SK-N-SH (cell line): ENCODE data around the gene PPP2R5E. TPM values are rescaled to one million over a fixed set of nuclear protein-coding genes. Genes with fewer than 3 reads are reported as not detected.
"Not testable (repeated sequence)": the region's sequence is repeated elsewhere in the genome, so short reads cannot be mapped to it uniquely, and the experiment has no call there.

ENCODE experiments used
- CTCF ChIA-PET: fragments of 300-600, 350-600 bp; formaldehyde crosslinking; extraction: SDS; loops from one replicate; lab custom pipeline; 2021; lab: Yijun Ruan, JAX
- POLR2A ChIA-PET: fragments of 350-600 bp; sonication (Branson Sonifier 250); formaldehyde crosslinking; extraction: SDS; loops from one replicate; lab custom pipeline; 2020; ENCODE audit warnings: antibody characterized with exemption, inconsistent platforms; lab: Yijun Ruan, JAX
- DNase-seq: peaks from one replicate; pipeline ENCODE4 v3.0.0; 2012
- H2AFZ ChIP-seq: fragments of 200-600 bp; sonication (generic); 2 replicates; pipeline ENCODE4 v1.8.1; 2016; ENCODE audit warnings: antibody characterized with exemption, mild to moderate bottlenecking, low read depth
- H3F3A ChIP-seq: fragments of 200-600 bp; sonication (generic); replicated peaks from 2 replicates; pipeline ENCODE3; 2016; ENCODE audit warnings: antibody characterized with exemption, mild to moderate bottlenecking; ENCODE audit not compliant: insufficient read depth
- H3K27ac ChIP-seq, 2 experiments: fragments of 200-500 bp in 1 of 2; fragments of 200-600 bp in 1 of 2; sonication (Bioruptor generic) in 1 of 2; sonication (generic), shearing (Covaris generic) in 1 of 2; 2 replicates each; pipeline versions ENCODE4 v1.5.1 to v1.6.1; 2014 to 2016; ENCODE audit warnings: low read depth in 2 of 2, inconsistent platforms in 1 of 2, low read length in 1 of 2, mild to moderate bottlenecking in 1 of 2, mixed read lengths in 1 of 2
- H3K27me3 ChIP-seq: fragments of 200-600 bp; sonication (generic), shearing (Covaris generic); 2 replicates; pipeline ENCODE4 v1.6.1; 2016; ENCODE audit warnings: mixed run types; ENCODE audit not compliant: insufficient read depth
- H3K36me3 ChIP-seq, 2 experiments: fragments of 200-500 bp in 1 of 2; fragments of 200-600 bp in 1 of 2; sonication (Bioruptor generic) in 1 of 2; sonication (generic) in 1 of 2; replicated peaks in 1 of 2; 2 replicates each; pipeline versions ENCODE3 to v1.5.1; 2014 to 2016; ENCODE audit warnings: low read length in 1 of 2, mild to moderate bottlenecking in 1 of 2; ENCODE audit not compliant: insufficient read depth in 2 of 2, control insufficient read depth in 1 of 2
- H3K4me1 ChIP-seq, 2 experiments: fragments of 200-500 bp in 1 of 2; fragments of 200-600 bp in 1 of 2; sonication (Bioruptor generic) in 1 of 2; sonication (generic), shearing (Covaris generic) in 1 of 2; 2 replicates each; pipeline versions ENCODE4 v1.5.1 to v1.6.1; 2014 to 2016; ENCODE audit warnings: low read depth in 1 of 2, low read length in 1 of 2, mixed run types in 1 of 2; ENCODE audit not compliant: insufficient read depth in 2 of 2, control insufficient read depth in 1 of 2
- H3K4me2 ChIP-seq: fragments of 200-600 bp; sonication (generic), shearing (Covaris generic); 2 replicates; pipeline ENCODE4 v1.6.1; 2017; ENCODE audit warnings: mixed run types
- H3K4me3 ChIP-seq, 2 experiments: fragments of 200-500 bp in 1 of 2; fragments of 200-600 bp in 1 of 2; sonication (Bioruptor generic) in 1 of 2; sonication (generic), shearing (Covaris generic) in 1 of 2; 2 replicates each; pipeline versions ENCODE4 v1.5.1 to v1.8.1; 2014 to 2016; ENCODE audit warnings: low read depth in 2 of 2, inconsistent platforms in 1 of 2, low read length in 1 of 2, mild to moderate bottlenecking in 1 of 2, mixed read lengths in 1 of 2, moderate library complexity in 1 of 2
- H3K79me2 ChIP-seq: fragments of 200-600 bp; sonication (generic); 2 replicates; pipeline ENCODE4 v1.8.1; 2017; ENCODE audit warnings: mild to moderate bottlenecking; ENCODE audit not compliant: insufficient read depth
- H3K9ac ChIP-seq: fragments of 200-600 bp; sonication (generic); 2 replicates; pipeline ENCODE4 v1.6.1; 2017; ENCODE audit warnings: mixed run types
- H3K9me2 ChIP-seq: fragments of 200-600 bp; sonication (generic); 2 replicates; pipeline ENCODE4 v1.6.1; 2017; ENCODE audit warnings: mixed run types
- H3K9me3 ChIP-seq: fragments of 200-600 bp; sonication (generic); 2 replicates; pipeline ENCODE4 v1.6.1; 2017; ENCODE audit warnings: mixed run types, mild to moderate bottlenecking, moderate library complexity
- H4K20me1 ChIP-seq: fragments of 200-600 bp; sonication (generic); 2 replicates; pipeline ENCODE4 v1.6.1; 2017; ENCODE audit warnings: mild to moderate bottlenecking, mixed run types; ENCODE audit not compliant: insufficient read depth
- EP300 ChIP-seq, 2 experiments: IDR thresholded peaks; 2 replicates each; pipeline versions ENCODE4 v1.4.0 to v1.6.1; 2012; ENCODE audit warnings: borderline replicate concordance in 1 of 2, low read depth in 1 of 2, low read length in 1 of 2
- FOSL2 ChIP-seq: IDR thresholded peaks from 2 replicates; pipeline ENCODE4 v1.4.0; 2012; ENCODE audit warnings: low read depth, mild to moderate bottlenecking, moderate library complexity, borderline replicate concordance
- FOXJ3 ChIP-seq: sonication (generic); formaldehyde crosslinking; IDR thresholded peaks from 2 replicates; pipeline ENCODE4 v1.5.1; 2020; ENCODE audit warnings: mild to moderate bottlenecking, missing genetic modification reagents
- GABPA ChIP-seq: IDR thresholded peaks from 2 replicates; pipeline ENCODE4 v1.4.0; 2012; ENCODE audit warnings: low read depth, mild to moderate bottlenecking
- GATA2 ChIP-seq: sonication (generic); formaldehyde crosslinking; IDR thresholded peaks from 2 replicates; pipeline ENCODE4 v1.5.0; 2020; ENCODE audit warnings: mild to moderate bottlenecking, missing genetic modification reagents
- NRF1 ChIP-seq: IDR thresholded peaks from 2 replicates; pipeline ENCODE4 v1.6.1; 2012; ENCODE audit warnings: low read depth, mild to moderate bottlenecking, low read length
- SIN3A ChIP-seq: IDR thresholded peaks from 2 replicates; pipeline ENCODE4 v1.6.1; 2012; ENCODE audit warnings: low read depth, mild to moderate bottlenecking, low read length, moderate library complexity, borderline replicate concordance
- SMC3 ChIP-seq: IDR thresholded peaks from 2 replicates; pipeline ENCODE4 v1.6.1; 2012; ENCODE audit warnings: low read depth, low read length, improper control_type of control experiment
- TAF1 ChIP-seq: IDR thresholded peaks from 2 replicates; pipeline ENCODE4 v1.6.1; 2012; ENCODE audit warnings: low read depth, mild to moderate bottlenecking, low read length, moderate library complexity, borderline replicate concordance
- TCF12 ChIP-seq: IDR thresholded peaks from 2 replicates; pipeline ENCODE4 v1.4.0; 2012
- TEAD4 ChIP-seq: IDR thresholded peaks from 2 replicates; pipeline ENCODE4 v1.4.0; 2012; ENCODE audit warnings: mild to moderate bottlenecking, borderline replicate concordance; ENCODE audit not compliant: insufficient read depth
- WGBS: methylation state at CpG from one replicate; pipeline ENCODE4 v1.1.6; 2017; ENCODE audit warnings: low lambda C conversion rate; 5-methylcytosine and 5-hydroxymethylcytosine counted together
- polyA plus RNA-seq, 3 experiments: library from polyadenylated mRNA; depleted of rRNA; stranded (reverse); fragments of >200 nt; gene quantifications; 2 replicates each; pipeline ENCODE4 v1.2.3, GENCODE V29; 2012
- TF ChIP-seq, protein P1 (sequence below): IDR thresholded peaks from 2 replicates; pipeline ENCODE4 v1.4.0; 2012; ENCODE audit warnings: low read depth, borderline replicate concordance
- TF ChIP-seq, protein P2 (sequence below): IDR thresholded peaks from 2 replicates; pipeline ENCODE4 v1.6.1; 2012; ENCODE audit warnings: mild to moderate bottlenecking, low read depth, low read length, moderate library complexity
- TF ChIP-seq, protein P3 (sequence below): fragments of 150-350 bp; IDR thresholded peaks from 2 replicates; pipeline ENCODE4 v1.6.1; 2017; ENCODE audit warnings: antibody characterized with exemption, low read length, low read depth, borderline replicate concordance
- TF ChIP-seq, protein P4 (sequence below): IDR thresholded peaks from 2 replicates; pipeline ENCODE4 v1.4.0; 2012; ENCODE audit warnings: low read depth, borderline replicate concordance

The PPP2R5E gene
- polyA plus RNA-seq, 1 of the 3 experiments (the other 2 are of a cell fraction): 4.4 TPM

DNA sequence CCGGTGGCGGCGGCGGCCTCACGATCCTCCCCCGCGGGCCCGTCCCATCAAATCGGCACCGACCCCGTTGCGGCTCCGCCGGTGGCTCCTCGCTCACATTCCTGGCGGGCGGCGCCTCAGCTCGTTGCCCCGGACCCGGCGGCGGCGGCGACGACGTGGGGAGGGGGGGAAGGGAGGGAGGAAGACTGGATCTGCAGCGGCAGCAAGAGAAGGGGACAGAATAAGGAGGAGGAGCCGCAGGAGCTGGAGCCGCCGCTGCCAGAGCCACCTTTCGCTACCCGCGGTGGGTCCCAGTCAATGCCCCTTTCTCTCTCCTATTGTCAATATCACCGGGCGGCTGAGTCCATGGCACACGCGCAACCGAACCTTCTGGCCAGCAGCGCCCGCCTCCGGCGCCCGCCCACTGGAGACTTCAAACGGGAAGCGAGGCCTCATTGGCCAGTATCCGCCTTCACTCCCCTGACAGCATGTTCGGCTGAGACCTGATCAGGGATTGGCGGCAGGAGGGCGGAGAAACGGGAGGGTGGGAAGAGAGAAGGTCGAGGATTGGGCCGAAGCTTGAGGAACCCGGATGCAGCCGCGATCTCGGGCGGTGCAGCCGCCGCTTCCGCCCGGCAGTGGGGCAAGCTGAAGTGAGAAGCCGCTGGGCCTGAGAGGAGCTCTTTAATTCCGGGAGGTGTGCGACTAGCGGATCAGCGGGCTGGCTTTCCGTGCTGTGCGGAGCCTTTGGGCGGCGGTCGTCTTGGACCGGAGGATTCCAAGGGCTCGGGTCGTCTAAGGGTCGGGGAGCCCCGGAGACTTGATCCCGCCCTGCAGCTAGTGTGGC is at the start of gene PPP2R5E (continued):
- TF ChIP-seq, protein P1, sequence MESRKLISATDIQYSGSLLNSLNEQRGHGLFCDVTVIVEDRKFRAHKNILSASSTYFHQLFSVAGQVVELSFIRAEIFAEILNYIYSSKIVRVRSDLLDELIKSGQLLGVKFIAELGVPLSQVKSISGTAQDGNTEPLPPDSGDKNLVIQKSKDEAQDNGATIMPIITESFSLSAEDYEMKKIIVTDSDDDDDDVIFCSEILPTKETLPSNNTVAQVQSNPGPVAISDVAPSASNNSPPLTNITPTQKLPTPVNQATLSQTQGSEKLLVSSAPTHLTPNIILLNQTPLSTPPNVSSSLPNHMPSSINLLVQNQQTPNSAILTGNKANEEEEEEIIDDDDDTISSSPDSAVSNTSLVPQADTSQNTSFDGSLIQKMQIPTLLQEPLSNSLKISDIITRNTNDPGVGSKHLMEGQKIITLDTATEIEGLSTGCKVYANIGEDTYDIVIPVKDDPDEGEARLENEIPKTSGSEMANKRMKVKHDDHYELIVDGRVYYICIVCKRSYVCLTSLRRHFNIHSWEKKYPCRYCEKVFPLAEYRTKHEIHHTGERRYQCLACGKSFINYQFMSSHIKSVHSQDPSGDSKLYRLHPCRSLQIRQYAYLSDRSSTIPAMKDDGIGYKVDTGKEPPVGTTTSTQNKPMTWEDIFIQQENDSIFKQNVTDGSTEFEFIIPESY: no peak
- no peak; the same call in 1 of the 2 replicates for TF ChIP-seq GATA2 (CRISPR knock-in tag)
- peak; percentile 42; the same call in 1 of the 2 replicates for TF ChIP-seq SIN3A
- TF ChIP-seq EP300 (IDR thresholded peaks at IDR 0.05; ENCODE audit: borderline replicate concordance in 1 of 2, low read depth in 1 of 2, low read length in 1 of 2): no peak
- TF ChIP-seq, protein P2, sequence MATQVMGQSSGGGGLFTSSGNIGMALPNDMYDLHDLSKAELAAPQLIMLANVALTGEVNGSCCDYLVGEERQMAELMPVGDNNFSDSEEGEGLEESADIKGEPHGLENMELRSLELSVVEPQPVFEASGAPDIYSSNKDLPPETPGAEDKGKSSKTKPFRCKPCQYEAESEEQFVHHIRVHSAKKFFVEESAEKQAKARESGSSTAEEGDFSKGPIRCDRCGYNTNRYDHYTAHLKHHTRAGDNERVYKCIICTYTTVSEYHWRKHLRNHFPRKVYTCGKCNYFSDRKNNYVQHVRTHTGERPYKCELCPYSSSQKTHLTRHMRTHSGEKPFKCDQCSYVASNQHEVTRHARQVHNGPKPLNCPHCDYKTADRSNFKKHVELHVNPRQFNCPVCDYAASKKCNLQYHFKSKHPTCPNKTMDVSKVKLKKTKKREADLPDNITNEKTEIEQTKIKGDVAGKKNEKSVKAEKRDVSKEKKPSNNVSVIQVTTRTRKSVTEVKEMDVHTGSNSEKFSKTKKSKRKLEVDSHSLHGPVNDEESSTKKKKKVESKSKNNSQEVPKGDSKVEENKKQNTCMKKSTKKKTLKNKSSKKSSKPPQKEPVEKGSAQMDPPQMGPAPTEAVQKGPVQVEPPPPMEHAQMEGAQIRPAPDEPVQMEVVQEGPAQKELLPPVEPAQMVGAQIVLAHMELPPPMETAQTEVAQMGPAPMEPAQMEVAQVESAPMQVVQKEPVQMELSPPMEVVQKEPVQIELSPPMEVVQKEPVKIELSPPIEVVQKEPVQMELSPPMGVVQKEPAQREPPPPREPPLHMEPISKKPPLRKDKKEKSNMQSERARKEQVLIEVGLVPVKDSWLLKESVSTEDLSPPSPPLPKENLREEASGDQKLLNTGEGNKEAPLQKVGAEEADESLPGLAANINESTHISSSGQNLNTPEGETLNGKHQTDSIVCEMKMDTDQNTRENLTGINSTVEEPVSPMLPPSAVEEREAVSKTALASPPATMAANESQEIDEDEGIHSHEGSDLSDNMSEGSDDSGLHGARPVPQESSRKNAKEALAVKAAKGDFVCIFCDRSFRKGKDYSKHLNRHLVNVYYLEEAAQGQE: no peak
- TF ChIP-seq FOXJ3 (CRISPR knock-in tag): no peak
- peak; percentile 5; the same call in 1 of the 2 replicates for TF ChIP-seq TCF12

DNA sequence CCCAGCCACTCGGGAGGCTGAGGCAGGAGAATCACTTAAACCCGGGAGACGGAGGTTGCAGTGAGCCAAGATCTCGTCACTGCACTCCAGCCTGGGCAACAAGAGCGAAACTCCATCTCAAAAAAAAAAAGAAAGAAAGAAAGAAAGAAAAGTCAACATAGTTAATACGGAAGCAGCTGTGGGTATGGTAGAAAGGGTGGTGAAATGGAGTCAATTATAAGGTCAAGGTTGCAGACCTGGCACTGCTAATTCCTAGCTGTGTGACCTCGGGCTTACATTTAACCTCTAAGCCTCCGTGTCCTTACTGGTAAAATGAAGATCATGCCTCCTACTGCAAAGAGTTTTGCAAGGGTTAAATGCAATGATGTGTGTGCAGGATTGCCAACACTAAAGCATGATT is 39.9 kb upstream of the PPP2R5E start:
- 86% methylated on average over 8 of the region's 8 CpGs for WGBS

DNA sequence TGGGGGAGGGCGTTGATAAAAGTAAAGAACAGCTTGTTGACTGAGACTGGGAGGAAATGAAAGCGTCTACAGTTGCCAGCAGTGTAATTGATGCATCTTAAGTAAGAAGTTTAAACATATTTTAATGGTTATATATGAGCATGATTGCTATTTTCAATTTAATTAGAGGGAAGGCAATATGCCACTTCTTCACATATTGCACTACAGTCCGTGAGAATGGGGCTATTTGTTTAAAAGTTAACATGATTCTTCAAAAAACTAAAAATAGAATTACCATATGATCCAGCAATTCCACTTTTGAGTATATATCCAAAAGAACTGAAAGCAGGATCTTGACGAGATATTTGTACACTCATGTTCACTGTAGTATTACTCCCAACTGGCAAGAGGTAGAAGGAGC is 38.3 kb upstream of the PPP2R5E start:
- H3K36me3 ChIP-seq: no peaks in the 10 kb centered on the region
- no peak overlapping the region for H3K4me2 ChIP-seq
- no peaks in the 10 kb centered on the region for H3K4me1 ChIP-seq
- H3K9me3 ChIP-seq: no peaks in the 10 kb centered on the region
- no peaks in the 10 kb centered on the region for H3F3A ChIP-seq
- H3K27ac ChIP-seq: no peak overlapping the region
- H3K9ac ChIP-seq: no peak overlapping the region
- no peaks in the 10 kb centered on the region for H3K79me2 ChIP-seq
- H3K9me2 ChIP-seq: no peaks in the 10 kb centered on the region
- no peak overlapping the region for H3K4me3 ChIP-seq
- no peak for DNase-seq
- 64% methylated on average over 4 of the region's 4 CpGs for whole genome bisulfite sequencing
- ChIA-PET CTCF (no interaction called here), POLR2A (no interaction called here)
- H2AFZ ChIP-seq: no peak overlapping the region
- H4K20me1 ChIP-seq: no peaks in the 10 kb centered on the region
- H3K27me3 ChIP-seq: no peaks in the 10 kb centered on the region
- TF ChIP-seq FOXJ3 (CRISPR knock-in tag) (no peak), FOSL2 (no peak), TEAD4 (no peak), TAF1 (no peak), SMC3 (no peak), GABPA (no peak), GATA2 (CRISPR knock-in tag) (no peak), NRF1 (no peak), SIN3A (no peak)
- TF ChIP-seq, protein P3, sequence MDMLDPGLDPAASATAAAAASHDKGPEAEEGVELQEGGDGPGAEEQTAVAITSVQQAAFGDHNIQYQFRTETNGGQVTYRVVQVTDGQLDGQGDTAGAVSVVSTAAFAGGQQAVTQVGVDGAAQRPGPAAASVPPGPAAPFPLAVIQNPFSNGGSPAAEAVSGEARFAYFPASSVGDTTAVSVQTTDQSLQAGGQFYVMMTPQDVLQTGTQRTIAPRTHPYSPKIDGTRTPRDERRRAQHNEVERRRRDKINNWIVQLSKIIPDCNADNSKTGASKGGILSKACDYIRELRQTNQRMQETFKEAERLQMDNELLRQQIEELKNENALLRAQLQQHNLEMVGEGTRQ: no peak
- TF ChIP-seq, protein P4, sequence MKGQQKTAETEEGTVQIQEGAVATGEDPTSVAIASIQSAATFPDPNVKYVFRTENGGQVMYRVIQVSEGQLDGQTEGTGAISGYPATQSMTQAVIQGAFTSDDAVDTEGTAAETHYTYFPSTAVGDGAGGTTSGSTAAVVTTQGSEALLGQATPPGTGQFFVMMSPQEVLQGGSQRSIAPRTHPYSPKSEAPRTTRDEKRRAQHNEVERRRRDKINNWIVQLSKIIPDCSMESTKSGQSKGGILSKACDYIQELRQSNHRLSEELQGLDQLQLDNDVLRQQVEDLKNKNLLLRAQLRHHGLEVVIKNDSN: no peak

More for the DNA sequence above, 39.9 kb upstream of the PPP2R5E start:
- H3K9me2 ChIP-seq, DNase-seq, H3K79me2 ChIP-seq, H3K4me3 ChIP-seq, H2AFZ ChIP-seq, H3K9me3 ChIP-seq, H3K4me1 ChIP-seq, CTCF ChIA-PET, H3K4me2 ChIP-seq, POLR2A ChIA-PET, H3K27ac ChIP-seq, H3K9ac ChIP-seq, H3K36me3 ChIP-seq, H3F3A ChIP-seq, H4K20me1 ChIP-seq, H3K27me3 ChIP-seq: not testable (repeated sequence)
